Endothelial cell of umbilical vein (primary cell): ENCODE data around the gene SELENOO. TPM values are rescaled to one million over a fixed set of nuclear protein-coding genes. Genes with fewer than 3 reads are reported as not detected.

Source experiments
- BruUV-seq: library from RNA; stranded (reverse); fragments of 400-500 nt; replicated peaks from 2 replicates; lab custom pipeline; 2021; lab: Mats Ljungman, UMichigan
- CTCF ChIA-PET: fragments of 300-600, 350-600 bp; sonication (Branson Sonifier 250); formaldehyde crosslinking; loops from one replicate; lab custom pipeline; 2021; ENCODE audit warnings: antibody characterized with exemption, inconsistent platforms; lab: Charles Lee
- POLR2A ChIA-PET: fragments of 300-600, 350-600 bp; sonication (Branson Sonifier 250); formaldehyde crosslinking; loops from one replicate; lab custom pipeline; 2021; ENCODE audit warnings: antibody characterized with exemption, inconsistent platforms; lab: Charles Lee
- DNase-seq: peaks from one replicate; pipeline ENCODE4 v3.0.0-alpha.2; 2011; ENCODE audit warnings: low read depth, low spot score
- FAIRE-seq: peaks from 2 replicates; lab custom pipeline; 2011; peaks lifted over from hg19 to GRCh38; lab: Jason Lieb, UNC
- H2AFZ ChIP-seq: 2 replicates; pipeline ENCODE4 v1.6.0; 2012; ENCODE audit warnings: low read depth, low read length, control low read depth, inconsistent platforms
- H3K27ac ChIP-seq: 2 replicates; pipeline ENCODE4 v1.5.1; 2011; ENCODE audit warnings: low read depth, mild to moderate bottlenecking, control low read depth, low read length, moderate library complexity; ENCODE audit not compliant: insufficient read depth
- H3K27me3 ChIP-seq, 2 experiments: 2 replicates each; pipeline versions ENCODE4 v1.6.0 to v1.6.1; 2011; ENCODE audit warnings: low read length in 2 of 2, mixed read lengths in 1 of 2; ENCODE audit not compliant: control insufficient read depth in 2 of 2, insufficient read depth in 2 of 2
- H3K36me3 ChIP-seq, 2 experiments: 2 replicates in 1 of 2; 3 replicates in 1 of 2; pipeline ENCODE4 v1.5.1; 2011; ENCODE audit warnings: low read length in 2 of 2, mild to moderate bottlenecking in 1 of 2, moderate library complexity in 1 of 2; ENCODE audit not compliant: control insufficient read depth in 2 of 2, insufficient read depth in 2 of 2; ENCODE audit errors: extremely low read depth in 1 of 2
- H3K4me1 ChIP-seq: 3 replicates; pipeline ENCODE4 v1.5.1; 2011; ENCODE audit warnings: mild to moderate bottlenecking, low read length; ENCODE audit not compliant: control insufficient read depth, insufficient read depth; ENCODE audit errors: extremely low read depth
- H3K4me2 ChIP-seq: 2 replicates; pipeline ENCODE4 v1.6.1; 2011; ENCODE audit warnings: low read length, control low read depth, mixed read lengths; ENCODE audit not compliant: insufficient read depth
- H3K4me3 ChIP-seq, 3 experiments: fragments of 200-600 bp in 1 of 3; sonication (generic), shearing (Covaris generic) in 1 of 3; replicated peaks in 1 of 3; 2 replicates each; pipeline ENCODE4 v1.5.1; 2011 to 2016; ENCODE audit warnings: control low read depth in 3 of 3, low read length in 3 of 3, mild to moderate bottlenecking in 2 of 3, inconsistent platforms in 1 of 3, low read depth in 1 of 3, moderate library complexity in 1 of 3; ENCODE audit not compliant: insufficient read depth in 1 of 3
- H3K79me2 ChIP-seq: 2 replicates; pipeline ENCODE4 v1.6.0; 2012; ENCODE audit warnings: low read length, inconsistent platforms; ENCODE audit not compliant: control insufficient read depth, insufficient read depth
- H3K9ac ChIP-seq: replicated peaks from 2 replicates; pipeline ENCODE3; 2011; ENCODE audit warnings: low read length, control low read depth; ENCODE audit not compliant: insufficient read depth; ENCODE audit errors: extremely low read depth
- H3K9me1 ChIP-seq: replicated peaks from 3 replicates; pipeline ENCODE4 v1.6.0; 2011; ENCODE audit warnings: mild to moderate bottlenecking, low read length; ENCODE audit not compliant: control insufficient read depth, insufficient read depth; ENCODE audit errors: extremely low read depth
- H3K9me3 ChIP-seq: replicated peaks from 2 replicates; pipeline ENCODE4 v1.5.1; 2012; ENCODE audit warnings: low read length, inconsistent platforms; ENCODE audit not compliant: control insufficient read depth, insufficient read depth
- H4K20me1 ChIP-seq: replicated peaks from 2 replicates; pipeline ENCODE3; 2011; ENCODE audit warnings: mild to moderate bottlenecking, low read length; ENCODE audit not compliant: control insufficient read depth, insufficient read depth; ENCODE audit errors: extremely low read depth
- EZH2 ChIP-seq: IDR thresholded peaks from 2 replicates; pipeline ENCODE4 v1.6.1; 2012; ENCODE audit warnings: borderline replicate concordance, low read depth, mild to moderate bottlenecking, moderate library complexity, low read length, inconsistent platforms; ENCODE audit not compliant: severe bottlenecking
- FOS ChIP-seq: IDR thresholded peaks from 2 replicates; pipeline ENCODE4 v1.6.1; 2011; ENCODE audit warnings: mild to moderate bottlenecking, low read length, moderate library complexity, borderline replicate concordance; ENCODE audit not compliant: insufficient read depth
- GATA2 ChIP-seq: IDR thresholded peaks from 2 replicates; pipeline ENCODE4 v1.7.0; 2011; ENCODE audit warnings: low read depth, mild to moderate bottlenecking, moderate library complexity, mixed read lengths, low read length; ENCODE audit not compliant: insufficient read length, insufficient read depth
- JUN ChIP-seq: IDR thresholded peaks from 2 replicates; pipeline ENCODE4 v1.6.1; 2011; ENCODE audit warnings: borderline replicate concordance, low read depth; ENCODE audit not compliant: insufficient read length, insufficient read depth
- MYC ChIP-seq: IDR thresholded peaks from one replicate; pipeline ENCODE4 v1.6.1; 2011; ENCODE audit warnings: mild to moderate bottlenecking, low read depth, low read length
- POLR2A ChIP-seq: IDR thresholded peaks from 2 replicates; pipeline ENCODE4 v1.6.1; 2012; ENCODE audit warnings: low read depth, mild to moderate bottlenecking, control low read depth, low read length
- POLR2AphosphoS5 ChIP-seq: IDR thresholded peaks from 2 replicates; pipeline ENCODE4 v1.6.1; 2012; ENCODE audit warnings: low read depth, mild to moderate bottlenecking, control low read depth, low read length, moderate library complexity; ENCODE audit not compliant: insufficient read depth
- dilution Hi-C: fragments of 300-500 bp; cut with MboI; formaldehyde crosslinking; loops from one replicate; pipeline ENCODE4 v1.15.0; 2019; ENCODE audit warnings: low sequenced_read_pairs; ENCODE audit not compliant: extremely low pct_ligation_motif_present
- intact Hi-C: fragments of 100-400 bp; cut with micrococcal nuclease; formaldehyde crosslinking; loops from one replicate; pipeline ENCODE4 v1.10.0; 2022
- polyA plus RNA-seq, 4 experiments: library from polyadenylated mRNA; depleted of rRNA in 3 of 4; stranded (reverse) in 3 of 4; unstranded in 1 of 4; fragments of >200 nt; gene quantifications; 2 replicates each; pipeline versions ENCODE4 v1.2.1 to v1.2.3, GENCODE V29; 2011 to 2012; ENCODE audit warnings: missing spikeins in 1 of 4
- total RNA-seq: library from RNA; stranded (reverse); gene quantifications from 2 replicates; pipeline ENCODE4 v1.2.3, GENCODE V29; 2021
- TF ChIP-seq, protein P1 (sequence below), 2 donors: IDR thresholded peaks; 1 replicate in 1 of 2; 2 replicates in 1 of 2; pipeline ENCODE4 v1.5.1; 2011; ENCODE audit warnings: low read length in 2 of 2, mild to moderate bottlenecking in 2 of 2, moderate library complexity in 2 of 2, control low read depth in 1 of 2, inconsistent platforms in 1 of 2, low read depth in 1 of 2; ENCODE audit not compliant: insufficient read depth in 1 of 2; ENCODE audit errors: extremely low read depth in 1 of 2
- TF ChIP-seq, protein P2 (sequence below): IDR thresholded peaks from 2 replicates; pipeline ENCODE4 v1.6.1; 2011; ENCODE audit not compliant: insufficient read depth, insufficient read length

Gene SELENOO
- total and polyA plus RNA-seq, 2 donors (not counting 3 experiments of a cell fraction or from before 2014, with no cell fraction given): 24.1 to 37.5 TPM

DNA sequence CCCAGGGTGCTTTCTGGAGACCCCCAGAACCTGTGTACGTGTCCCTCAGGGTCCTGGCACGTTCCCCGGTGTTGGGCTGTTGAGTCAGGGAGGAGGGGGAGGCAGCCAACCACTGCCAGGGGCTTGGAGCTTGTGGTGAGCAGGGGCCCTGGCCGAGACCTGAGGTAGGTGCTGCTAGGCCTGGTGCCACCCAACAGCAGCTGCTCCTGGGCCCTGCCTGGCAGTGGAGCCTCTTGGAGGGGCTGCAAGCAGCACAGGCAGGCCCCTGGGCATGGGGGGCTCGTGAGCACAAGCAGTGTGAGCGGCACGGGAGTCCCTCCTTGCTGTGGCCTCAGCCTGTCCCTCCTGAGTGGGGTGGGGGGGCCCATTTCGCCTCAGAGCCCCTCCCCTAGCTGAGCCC is 7.2 kb upstream of the SELENOO start:
- Histone ChIP-seq H3K4me2 (no peak overlapping the region), H3K27me3 (no peaks in the 10 kb centered on the region), H3K27ac (no peak overlapping the region), H4K20me1 (no peaks in the 10 kb centered on the region), H3K36me3 (peaks cover 8 to 18% of the 10 kb centered on the region in 2 experiments), H3K9me1 (no peaks in the 10 kb centered on the region), H3K79me2 (peaks cover 45% of the 10 kb centered on the region), H3K9me3 (no peaks in the 10 kb centered on the region), H2AFZ (no peak overlapping the region), H3K9ac (no peak overlapping the region), H3K4me1 (peaks cover 22% of the 10 kb centered on the region), H3K4me3 (no peak overlapping the region)
- DNase-seq: no peak
- POLR2A ChIA-PET: no interaction called here
- intact Hi-C loops: loop anchor here (5.0 kb wide), 1 partner anchor 81 kb away; no protein-coding TSS in a partner anchor
- TF ChIP-seq GATA2 (no peak), FOS (no peak), POLR2AphosphoS5 (no peak), JUN (no peak), POLR2A (no peak), EZH2 (no peak), MYC (no peak)
- TF ChIP-seq, protein P1, sequence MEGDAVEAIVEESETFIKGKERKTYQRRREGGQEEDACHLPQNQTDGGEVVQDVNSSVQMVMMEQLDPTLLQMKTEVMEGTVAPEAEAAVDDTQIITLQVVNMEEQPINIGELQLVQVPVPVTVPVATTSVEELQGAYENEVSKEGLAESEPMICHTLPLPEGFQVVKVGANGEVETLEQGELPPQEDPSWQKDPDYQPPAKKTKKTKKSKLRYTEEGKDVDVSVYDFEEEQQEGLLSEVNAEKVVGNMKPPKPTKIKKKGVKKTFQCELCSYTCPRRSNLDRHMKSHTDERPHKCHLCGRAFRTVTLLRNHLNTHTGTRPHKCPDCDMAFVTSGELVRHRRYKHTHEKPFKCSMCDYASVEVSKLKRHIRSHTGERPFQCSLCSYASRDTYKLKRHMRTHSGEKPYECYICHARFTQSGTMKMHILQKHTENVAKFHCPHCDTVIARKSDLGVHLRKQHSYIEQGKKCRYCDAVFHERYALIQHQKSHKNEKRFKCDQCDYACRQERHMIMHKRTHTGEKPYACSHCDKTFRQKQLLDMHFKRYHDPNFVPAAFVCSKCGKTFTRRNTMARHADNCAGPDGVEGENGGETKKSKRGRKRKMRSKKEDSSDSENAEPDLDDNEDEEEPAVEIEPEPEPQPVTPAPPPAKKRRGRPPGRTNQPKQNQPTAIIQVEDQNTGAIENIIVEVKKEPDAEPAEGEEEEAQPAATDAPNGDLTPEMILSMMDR (IDR thresholded peaks at IDR 0.05; ENCODE audit: extremely low read depth in 1 of 2, insufficient read depth in 1 of 2, low read depth in 1 of 2, low read length in 2 of 2): no peak
- TF ChIP-seq, protein P2, sequence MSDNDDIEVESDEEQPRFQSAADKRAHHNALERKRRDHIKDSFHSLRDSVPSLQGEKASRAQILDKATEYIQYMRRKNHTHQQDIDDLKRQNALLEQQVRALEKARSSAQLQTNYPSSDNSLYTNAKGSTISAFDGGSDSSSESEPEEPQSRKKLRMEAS: no peak
- CTCF ChIA-PET: no interaction called here
- no peak for FAIRE-seq
- dilution Hi-C loops: no loop called here
- no TSS peak for BruUV-seq
